ENCODE results near the gene GNMT.

- TF ChIP-seq CTCF (IDR thresholded peaks at IDR 0.05): no peak
- TF ChIP-seq POLR2AphosphoS5 (IDR thresholded peaks at IDR 0.05; ENCODE audit: insufficient read depth in 1 of 2, low read depth in 1 of 2): no peak
These were observed 8.2 kb upstream of the GNMT start for GRCh38 chr6:42952389-42952788.

All from vagina (tissue), 2 donors.